H1 (cell line): ENCODE data around the gene FIGNL2. TPM values are rescaled to one million over a fixed set of nuclear protein-coding genes. Genes with fewer than 3 reads are reported as not detected.
"Not testable (repeated sequence)": the region's sequence is repeated elsewhere in the genome, so short reads cannot be mapped to it uniquely, and the experiment has no call there.

Experiments used
- CTCF ChIA-PET: fragments of 300-600 bp; sonication (Branson Sonifier 250); formaldehyde crosslinking; loops from one replicate; lab custom pipeline; 2021; ENCODE audit not compliant: partially characterized antibody; lab: Charles Lee
- POLR2A ChIA-PET: fragments of 300-600 bp; sonication (Branson Sonifier 250); formaldehyde crosslinking; loops from one replicate; lab custom pipeline; 2021; ENCODE audit warnings: inconsistent platforms; ENCODE audit not compliant: partially characterized antibody; lab: Charles Lee
- DNase-seq, 2 experiments: peaks; one replicate each; pipeline versions ENCODE4 v3.0.0 to v3.0.0-alpha.2; 2010 to 2022; ENCODE audit warnings: low spot score in 2 of 2, low read depth in 1 of 2, mixed read lengths in 1 of 2
- FAIRE-seq: peaks from 2 replicates; lab custom pipeline; 2011; peaks lifted over from hg19 to GRCh38; lab: Jason Lieb, UNC
- H2AFZ ChIP-seq: 2 replicates; pipeline ENCODE4 v1.8.1; 2012; ENCODE audit warnings: low read length, inconsistent platforms
- H2AK5ac ChIP-seq: 2 replicates; pipeline ENCODE4 v1.6.1; 2013; ENCODE audit warnings: low read depth, low read length
- H2BK120ac ChIP-seq: replicated peaks from 2 replicates; pipeline ENCODE3; 2013; ENCODE audit warnings: low read depth, low read length, inconsistent platforms
- H2BK12ac ChIP-seq: 2 replicates; pipeline ENCODE4 v1.6.1; 2013; ENCODE audit warnings: low read depth, low read length
- H2BK15ac ChIP-seq: 2 replicates; pipeline ENCODE4 v1.6.1; 2013; ENCODE audit warnings: low read length
- H2BK20ac ChIP-seq: 2 replicates; pipeline ENCODE4 v1.6.1; 2013; ENCODE audit warnings: low read length
- H2BK5ac ChIP-seq: 2 replicates; pipeline ENCODE4 v1.6.1; 2013; ENCODE audit warnings: low read depth, low read length
- H3K14ac ChIP-seq: 2 replicates; pipeline ENCODE4 v1.6.1; 2013; ENCODE audit warnings: inconsistent platforms; ENCODE audit not compliant: insufficient read length
- H3K18ac ChIP-seq: 2 replicates; pipeline ENCODE4 v1.6.1; 2013; ENCODE audit warnings: low read length; ENCODE audit errors: extremely low read depth
- H3K23ac ChIP-seq: 2 replicates; pipeline ENCODE4 v1.6.1; 2013; ENCODE audit warnings: inconsistent platforms; ENCODE audit not compliant: insufficient read length
- H3K23me2 ChIP-seq: 2 replicates; pipeline ENCODE4 v1.6.1; 2013; ENCODE audit warnings: low read depth, low read length
- H3K27ac ChIP-seq: 2 replicates; pipeline ENCODE4 v1.6.1; 2011; ENCODE audit warnings: low read depth, low read length, inconsistent platforms
- H3K27me3 ChIP-seq, 4 experiments: replicated peaks in 1 of 4; 1 replicate in 1 of 4; 2 replicates in 3 of 4; pipeline versions ENCODE4 v1.6.1 to v1.8.1; 2011 to 2013; ENCODE audit warnings: low read length in 3 of 4, mild to moderate bottlenecking in 3 of 4, inconsistent platforms in 2 of 4, mixed read lengths in 2 of 4, moderate library complexity in 1 of 4; ENCODE audit not compliant: control insufficient read depth in 3 of 4, insufficient read depth in 3 of 4; ENCODE audit errors: extremely low read depth in 1 of 4
- H3K36me3 ChIP-seq, 4 experiments: 2 replicates each; pipeline versions ENCODE4 v1.6.1 to v1.8.1; 2011 to 2013; ENCODE audit warnings: mild to moderate bottlenecking in 4 of 4, low read length in 3 of 4, moderate library complexity in 2 of 4, control low read depth in 1 of 4, inconsistent platforms in 1 of 4; ENCODE audit not compliant: insufficient read depth in 4 of 4, control insufficient read depth in 2 of 4
- H3K4ac ChIP-seq: replicated peaks from 2 replicates; pipeline ENCODE3; 2013; ENCODE audit warnings: low read length, low read depth, mixed read lengths, inconsistent platforms; ENCODE audit not compliant: insufficient read length
- H3K4me1 ChIP-seq, 4 experiments: replicated peaks in 1 of 4; 1 replicate in 1 of 4; 2 replicates in 3 of 4; pipeline versions ENCODE4 v1.6.1 to v1.8.1; 2011 to 2013; ENCODE audit warnings: low read length in 3 of 4, inconsistent platforms in 2 of 4, mixed read lengths in 1 of 4; ENCODE audit not compliant: insufficient read depth in 4 of 4, control insufficient read depth in 3 of 4
- H3K4me2 ChIP-seq, 2 experiments: 2 replicates each; pipeline versions ENCODE4 v1.6.1 to v1.8.1; 2011 to 2013; ENCODE audit warnings: low read depth in 2 of 2, low read length in 2 of 2, control low read depth in 1 of 2, inconsistent platforms in 1 of 2, mild to moderate bottlenecking in 1 of 2; ENCODE audit not compliant: insufficient read depth in 1 of 2
- H3K4me3 ChIP-seq, 4 experiments: fragments of 200-600, 300-600 bp in 1 of 4; sonication (generic), shearing (Covaris generic), sonication (Bioruptor Twin) in 1 of 4; 2 replicates each; pipeline versions ENCODE4 v1.5.1 to v1.8.1; 2011 to 2016; ENCODE audit warnings: low read length in 4 of 4, low read depth in 3 of 4, control low read depth in 2 of 4, inconsistent platforms in 2 of 4, mild to moderate bottlenecking in 2 of 4, mixed read lengths in 1 of 4, moderate library complexity in 1 of 4; ENCODE audit not compliant: insufficient read depth in 2 of 4; ENCODE audit errors: extremely low read depth in 1 of 4
- H3K56ac ChIP-seq: replicated peaks from 2 replicates; pipeline ENCODE3; 2013; ENCODE audit warnings: low read depth, mild to moderate bottlenecking, mixed read lengths, low read length, inconsistent platforms; ENCODE audit not compliant: insufficient read length
- H3K79me1 ChIP-seq: 2 replicates; pipeline ENCODE4 v1.6.1; 2013; ENCODE audit warnings: low read depth, low read length, control low read depth
- H3K79me2 ChIP-seq, 2 experiments: 2 replicates each; pipeline versions ENCODE4 v1.6.1 to v1.8.1; 2012 to 2013; ENCODE audit warnings: low read length in 2 of 2, mild to moderate bottlenecking in 2 of 2, inconsistent platforms in 1 of 2; ENCODE audit not compliant: insufficient read depth in 2 of 2, control insufficient read depth in 1 of 2
- H3K9ac ChIP-seq, 4 experiments: replicated peaks in 1 of 4; 1 replicate in 1 of 4; 2 replicates in 3 of 4; pipeline versions ENCODE4 v1.6.1 to v1.8.1; 2011 to 2013; ENCODE audit warnings: low read depth in 3 of 4, low read length in 3 of 4, control low read depth in 2 of 4, mild to moderate bottlenecking in 2 of 4, moderate library complexity in 2 of 4, inconsistent platforms in 1 of 4; ENCODE audit errors: extremely low read depth in 1 of 4
- H3K9me3 ChIP-seq, 2 experiments: 2 replicates each; pipeline versions ENCODE4 v1.6.1 to v1.8.1; 2012 to 2013; ENCODE audit warnings: mild to moderate bottlenecking in 2 of 2, moderate library complexity in 2 of 2, control low read depth in 1 of 2, inconsistent platforms in 1 of 2, low read depth in 1 of 2, low read length in 1 of 2, mixed read lengths in 1 of 2; ENCODE audit not compliant: insufficient read depth in 2 of 2
- H4K20me1 ChIP-seq, 2 experiments: replicated peaks in 1 of 2; 2 replicates each; pipeline versions ENCODE3 to v1.8.1; 2011 to 2013; ENCODE audit warnings: inconsistent platforms in 2 of 2, low read length in 2 of 2, mild to moderate bottlenecking in 1 of 2; ENCODE audit not compliant: insufficient read depth in 2 of 2, control insufficient read depth in 1 of 2
- H4K5ac ChIP-seq: 2 replicates; pipeline ENCODE4 v1.6.1; 2013; ENCODE audit warnings: low read length, low read depth, mixed read lengths, inconsistent platforms; ENCODE audit not compliant: insufficient read length
- H4K8ac ChIP-seq: 2 replicates; pipeline ENCODE4 v1.8.0; 2013; ENCODE audit warnings: mild to moderate bottlenecking, moderate library complexity, low read length, inconsistent platforms; ENCODE audit not compliant: insufficient read depth; ENCODE audit errors: extremely low read depth
- H4K91ac ChIP-seq: replicated peaks from 2 replicates; pipeline ENCODE3; 2013; ENCODE audit warnings: low read length, mixed read lengths, inconsistent platforms; ENCODE audit not compliant: insufficient read length
- WGBS, 2 experiments: shearing (Covaris generic) in 1 of 2; methylation state at CpG; one replicate each; pipeline versions ENCODE4 v1.1.6 to v1.1.7; 2013 to 2015; ENCODE audit warnings: low lambda C conversion rate in 2 of 2, mixed read lengths in 2 of 2, inconsistent platforms in 1 of 2, low coverage in 1 of 2, missing lambda C conversion rate in 1 of 2; ENCODE audit not compliant: insufficient replicate concordance in 2 of 2, insufficient coverage in 1 of 2, insufficient read length in 1 of 2; ENCODE audit errors: extremely low coverage in 1 of 2, missing lambda C conversion rate in 1 of 2; 5-methylcytosine and 5-hydroxymethylcytosine counted together
- polyA plus RNA-seq, 7 experiments: library from polyadenylated mRNA; depleted of rRNA in 3 of 7; stranded (reverse) in 5 of 7; unstranded in 2 of 7; fragments of >200 nt in 5 of 7; fragments of 200-250 nt in 2 of 7; gene quantifications; 1 replicate in 5 of 7; 2 replicates in 1 of 7; 4 replicates in 1 of 7; pipeline versions ENCODE4 v1.2.1 to v1.2.3, GENCODE V29; 2011 to 2013; ENCODE audit warnings: missing spikeins in 2 of 7, mixed read lengths in 2 of 7
- total RNA-seq: library from RNA; stranded (reverse); fragmentation: NEBNext Ultra II Directional; extraction: Animal tissue kit (Norgen Biotek cat#: 25700); gene quantifications from 2 replicates; pipeline ENCODE4 v1.2.1, GENCODE V29; 2021

The FIGNL2 gene
- total and polyA plus RNA-seq, 2 of the 8 experiments (the other 6 are each of a cell fraction or from before 2014, with no cell fraction given) = 6.5 to 7.1 TPM

DNA sequence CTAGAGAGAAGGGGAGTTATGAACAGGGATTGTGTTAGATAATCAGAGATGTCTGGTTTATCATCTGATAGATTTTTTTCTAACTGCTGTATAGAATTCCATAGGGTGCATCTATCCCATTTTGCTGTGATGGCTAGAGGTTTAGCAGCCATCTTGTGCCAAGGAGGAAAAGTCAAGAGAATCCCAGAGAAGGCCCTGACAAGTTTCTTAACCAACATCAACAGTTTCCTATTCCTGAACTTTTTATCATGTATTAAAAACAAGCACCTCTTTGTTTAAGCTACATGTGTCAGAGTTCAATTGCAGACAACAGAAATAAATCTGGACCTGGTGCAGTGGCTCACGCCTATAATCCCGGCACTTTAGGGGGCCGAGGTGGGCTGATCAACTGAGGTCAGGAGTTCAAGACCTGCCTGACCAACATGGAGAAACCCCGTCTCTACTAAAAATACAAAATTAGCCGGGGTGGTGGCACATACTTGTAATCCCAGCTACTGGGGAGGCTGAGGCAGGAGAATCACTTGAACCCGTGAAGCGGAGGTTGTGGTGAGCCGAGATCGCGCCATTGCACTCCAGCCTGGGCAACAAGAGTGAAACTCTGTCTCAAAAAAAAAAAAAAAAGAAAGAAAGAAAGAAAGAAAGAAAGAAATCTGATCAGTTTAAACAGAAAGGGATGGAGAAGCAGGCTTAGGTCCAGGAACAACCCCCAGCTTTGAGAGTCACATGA lies 36.9 kb upstream of the FIGNL2 start:
- H4K5ac ChIP-seq, H3K27me3 ChIP-seq, H3K9me3 ChIP-seq, H2BK20ac ChIP-seq, H3K9ac ChIP-seq, H4K8ac ChIP-seq, H4K91ac ChIP-seq, H2BK5ac ChIP-seq, H3K23me2 ChIP-seq, H3K14ac ChIP-seq, FAIRE-seq, H2BK120ac ChIP-seq, H3K56ac ChIP-seq, H3K4me2 ChIP-seq, H3K79me1 ChIP-seq, H3K36me3 ChIP-seq, H3K79me2 ChIP-seq, H2BK12ac ChIP-seq, H3K4me3 ChIP-seq, H2AK5ac ChIP-seq, H2BK15ac ChIP-seq, DNase-seq, H4K20me1 ChIP-seq, H3K4ac ChIP-seq, H3K27ac ChIP-seq, H3K23ac ChIP-seq: not testable (repeated sequence)
- CTCF ChIA-PET = interaction anchor here (0.7 to 9.1 kb wide), 11 partner anchors 10 to 138 kb away, joined by 3 to 120 read pairs (median 3); a partner anchor contains a TSS
- Histone ChIP-seq H3K18ac (0 out of 2 replicates have a peak overlapping the region, but pooled peaks have one; percentile 25), H2AFZ (peak overlapping the region; percentile 60; the same call in 1 of the 2 replicates), H3K4me1 (peaks cover 0 to 12% (median 5%) of the 10 kb centered on the region in 4 experiments; a peak in 6 of 7 replicates)
- 95% methylated on average over 5 of the region's 10 CpGs; no CpG with 5 or more reads in 1 of the 2 experiments for WGBS, 2 experiments
- POLR2A ChIA-PET = interaction anchor here (2.1 kb wide), 1 partner anchor 21 kb away, joined by 7 read pairs; no protein-coding TSS in a partner anchor
